ENCODE measurements around the gene ACTR1B.
"Not testable (repeated sequence)": the region's sequence is repeated elsewhere in the genome, so short reads cannot be mapped to it uniquely, and the experiment has no call there.

The ACTR1B gene

GRCh38 chr2:97691166-97691565 lies 27.3 kb upstream of the ACTR1B start:
- Histone ChIP-seq H3K79me2 (ENCODE audit: insufficient read depth, low read length) (no peaks in the 10 kb centered on the region), H3K9me3 (ENCODE audit: insufficient read depth, low read length, severe bottlenecking) (no peaks in the 10 kb centered on the region), H2AFZ (ENCODE audit: low read depth, low read length) (no peak overlapping the region), H3K27ac (ENCODE audit: low read length) (no peak overlapping the region), H3K4me1 (ENCODE audit: insufficient read depth, low read length) (no peaks in the 10 kb centered on the region), H3K4me2 (ENCODE audit: insufficient read depth, low read length) (no peak overlapping the region), H4K20me1 (ENCODE audit: insufficient read depth, low read length) (no peaks in the 10 kb centered on the region), H3K36me3 (ENCODE audit: insufficient read depth, low read length) (no peaks in the 10 kb centered on the region), H3K27me3 (ENCODE audit: insufficient read depth, low read length, poor library complexity) (no peaks in the 10 kb centered on the region), H3K9ac (ENCODE audit: low read depth, low read length) (no peak overlapping the region), H3K4me3 (ENCODE audit: low read depth in 1 of 2, low read length in 2 of 2) (no peak overlapping the region)
- DNase-seq: no peak
- no peak for ATAC-seq (ENCODE audit: insufficient read depth, low read depth)
- TF ChIP-seq CTCF (IDR thresholded peaks at IDR 0.05; ENCODE audit: borderline replicate concordance, extremely low read depth, low read length, poor library complexity, severe bottlenecking) (no peak), EZH2 (IDR thresholded peaks at IDR 0.05; ENCODE audit: borderline replicate concordance, low read depth, low read length, severe bottlenecking) (no peak)

- ATAC-seq (ENCODE audit: insufficient read depth, low read depth): no peak
- Histone ChIP-seq H3K4me1 (ENCODE audit: insufficient read depth, low read length) (no peaks in the 10 kb centered on the region), H3K27me3 (ENCODE audit: insufficient read depth, low read length, poor library complexity) (no peaks in the 10 kb centered on the region), H3K79me2 (ENCODE audit: insufficient read depth, low read length) (no peaks in the 10 kb centered on the region), H2AFZ (ENCODE audit: low read depth, low read length) (no peak overlapping the region), H4K20me1 (ENCODE audit: insufficient read depth, low read length) (no peaks in the 10 kb centered on the region), H3K36me3 (ENCODE audit: insufficient read depth, low read length) (no peaks in the 10 kb centered on the region), H3K4me2 (ENCODE audit: insufficient read depth, low read length) (no peak overlapping the region), H3K4me3 (ENCODE audit: low read depth in 1 of 2, low read length in 2 of 2) (no peak overlapping the region), H3K9me3 (ENCODE audit: insufficient read depth, low read length, severe bottlenecking) (no peaks in the 10 kb centered on the region), H3K9ac (ENCODE audit: low read depth, low read length) (no peak overlapping the region), H3K27ac (ENCODE audit: low read length) (no peak overlapping the region)
- TF ChIP-seq CTCF (IDR thresholded peaks at IDR 0.05; ENCODE audit: borderline replicate concordance, extremely low read depth, low read length, poor library complexity, severe bottlenecking): no peak
- no peak for TF ChIP-seq EZH2 (IDR thresholded peaks at IDR 0.05; ENCODE audit: borderline replicate concordance, low read depth, low read length, severe bottlenecking)
- DNase-seq: no peak
Observed at GRCh38 chr2:97688062-97688827, 24.4 kb upstream of the ACTR1B start.

GRCh38 chr2:97687235-97687634 lies 23.4 kb upstream of the ACTR1B start:
- not testable (repeated sequence) for H3K79me2 ChIP-seq (ENCODE audit: insufficient read depth, low read length); H3K27ac ChIP-seq (ENCODE audit: low read length); H3K9ac ChIP-seq (ENCODE audit: low read depth, low read length); DNase-seq; H3K4me3 ChIP-seq (ENCODE audit: low read depth in 1 of 2, low read length in 2 of 2); H3K9me3 ChIP-seq (ENCODE audit: insufficient read depth, low read length, severe bottlenecking); H2AFZ ChIP-seq (ENCODE audit: low read depth, low read length); H3K36me3 ChIP-seq (ENCODE audit: insufficient read depth, low read length); H3K4me2 ChIP-seq (ENCODE audit: insufficient read depth, low read length); H3K4me1 ChIP-seq (ENCODE audit: insufficient read depth, low read length); H4K20me1 ChIP-seq (ENCODE audit: insufficient read depth, low read length); H3K27me3 ChIP-seq (ENCODE audit: insufficient read depth, low read length, poor library complexity)
- peak; percentile 58; the same call in 2 of the 3 replicates for ATAC-seq (ENCODE audit: insufficient read depth, low read depth)

- Histone ChIP-seq H3K9me3 (ENCODE audit: insufficient read depth, low read length, severe bottlenecking) (no peaks in the 10 kb centered on the region), H3K27me3 (ENCODE audit: insufficient read depth, low read length, poor library complexity) (no peaks in the 10 kb centered on the region), H3K9ac (ENCODE audit: low read depth, low read length) (no peak overlapping the region), H3K27ac (ENCODE audit: low read length) (no peak overlapping the region), H3K79me2 (ENCODE audit: insufficient read depth, low read length) (no peaks in the 10 kb centered on the region), H2AFZ (ENCODE audit: low read depth, low read length) (no peak overlapping the region), H3K4me3 (ENCODE audit: low read depth in 1 of 2, low read length in 2 of 2) (no peak overlapping the region), H3K36me3 (ENCODE audit: insufficient read depth, low read length) (no peaks in the 10 kb centered on the region), H3K4me2 (ENCODE audit: insufficient read depth, low read length) (no peak overlapping the region), H3K4me1 (ENCODE audit: insufficient read depth, low read length) (no peaks in the 10 kb centered on the region), H4K20me1 (ENCODE audit: insufficient read depth, low read length) (no peaks in the 10 kb centered on the region)
- TF ChIP-seq EZH2 (IDR thresholded peaks at IDR 0.05; ENCODE audit: borderline replicate concordance, low read depth, low read length, severe bottlenecking): no peak
- TF ChIP-seq CTCF (IDR thresholded peaks at IDR 0.05; ENCODE audit: borderline replicate concordance, extremely low read depth, low read length, poor library complexity, severe bottlenecking): no peak
- ATAC-seq (ENCODE audit: insufficient read depth, low read depth) (no peak), DNase-seq (no peak)
Observed at GRCh38 chr2:97678298-97678697, 14.5 kb upstream of the ACTR1B start.

Data from DND-41 (cell line).